Measurements from ENCODE around the gene PLEKHG7.
"Not testable (repeated sequence)": the region's sequence is repeated elsewhere in the genome, so short reads cannot be mapped to it uniquely, and the experiment has no call there.

PLEKHG7 gene

GRCh38 chr12:92779902-92780301 lies 77.1 kb downstream of the PLEKHG7 start:
- H3K4me3 ChIP-seq (ENCODE audit: low read depth, low read length): no peak overlapping the region
- no peak for TF ChIP-seq CTCF (IDR thresholded peaks at IDR 0.05; ENCODE audit: low read depth, low read length)

- TF ChIP-seq CTCF (IDR thresholded peaks at IDR 0.05; ENCODE audit: low read depth, low read length): no peak
- no peak overlapping the region for H3K4me3 ChIP-seq (ENCODE audit: low read depth, low read length)
Measured at GRCh38 chr12:92784356-92784755, 81.6 kb downstream of the PLEKHG7 start.

- H3K4me3 ChIP-seq (ENCODE audit: low read depth, low read length): no peak overlapping the region
- peak; percentile 12; the same call in 1 of the 2 replicates for TF ChIP-seq CTCF (IDR thresholded peaks at IDR 0.05; ENCODE audit: low read depth, low read length)
Measured at GRCh38 chr12:92784797-92785562, 82.2 kb downstream of the PLEKHG7 start.

GRCh38 chr12:92785563-92785950 lies 82.8 kb downstream of the PLEKHG7 start:
- TF ChIP-seq CTCF (IDR thresholded peaks at IDR 0.05; ENCODE audit: low read depth, low read length): no peak
- no peak overlapping the region for H3K4me3 ChIP-seq (ENCODE audit: low read depth, low read length)

GRCh38 chr12:92786045-92786444 lies 83.3 kb downstream of the PLEKHG7 start:
- H3K4me3 ChIP-seq (ENCODE audit: low read depth, low read length): no peak overlapping the region
- TF ChIP-seq CTCF (IDR thresholded peaks at IDR 0.05; ENCODE audit: low read depth, low read length): no peak

GRCh38 chr12:92794356-92794755 lies 91.6 kb downstream of the PLEKHG7 start:
- not testable (repeated sequence) for H3K4me3 ChIP-seq (ENCODE audit: low read depth, low read length)

GRCh38 chr12:92794814-92795213 lies 92.0 kb downstream of the PLEKHG7 start:
- no peak for TF ChIP-seq CTCF (IDR thresholded peaks at IDR 0.05; ENCODE audit: low read depth, low read length)

GRCh38 chr12:92796650-92797049 lies 93.9 kb downstream of the PLEKHG7 start:
- no peak overlapping the region for H3K4me3 ChIP-seq (ENCODE audit: low read depth, low read length)
- TF ChIP-seq CTCF (IDR thresholded peaks at IDR 0.05; ENCODE audit: low read depth, low read length): no peak

More at GRCh38 chr12:92794814-92795213, 92.0 kb downstream of the PLEKHG7 start:
- no peak overlapping the region for H3K4me3 ChIP-seq (ENCODE audit: low read depth, low read length)

All from WI38 (cell line).